Activated naive CD8-positive, alpha-beta T cell treated with anti-CD3 and anti-CD28 coated beads for 36 hours (primary cell): ENCODE results near the gene DLST. TPM values are rescaled to one million over a fixed set of nuclear protein-coding genes. Genes with fewer than 3 reads are reported as not detected.
A peak's percentile ranks its signal among the peaks of the same experiment; 100 is the strongest.

Experiments
- DNase-seq: peaks from one replicate; pipeline ENCODE4 v3.0.0; 2021
- H3K27ac Mint-ChIP-seq: one replicate; pipeline ENCODE4 v1.8.0; 2022; ENCODE audit warnings: mild to moderate bottlenecking, moderate library complexity, mixed read lengths
- H3K27me3 Mint-ChIP-seq: one replicate; pipeline ENCODE4 v1.8.0; 2022; ENCODE audit warnings: mild to moderate bottlenecking, mixed read lengths
- H3K36me3 Mint-ChIP-seq: one replicate; pipeline ENCODE4 v1.8.0; 2021; ENCODE audit warnings: mild to moderate bottlenecking, mixed read lengths
- H3K4me1 Mint-ChIP-seq: one replicate; pipeline ENCODE4 v1.8.0; 2021; ENCODE audit warnings: mixed read lengths
- H3K4me3 Mint-ChIP-seq: one replicate; pipeline ENCODE4 v1.8.0; 2022; ENCODE audit warnings: mild to moderate bottlenecking, moderate library complexity, mixed read lengths
- H3K9me3 Mint-ChIP-seq: one replicate; pipeline ENCODE4 v1.8.0; 2022; ENCODE audit warnings: mixed read lengths
- total RNA-seq, 2 experiments: library from RNA; stranded (reverse); gene quantifications; one replicate each; pipeline ENCODE4 v1.2.3, GENCODE V29; 2021

Gene DLST
- total RNA-seq, 2 experiments from 2014 or later = 134 to 136 TPM

DNA sequence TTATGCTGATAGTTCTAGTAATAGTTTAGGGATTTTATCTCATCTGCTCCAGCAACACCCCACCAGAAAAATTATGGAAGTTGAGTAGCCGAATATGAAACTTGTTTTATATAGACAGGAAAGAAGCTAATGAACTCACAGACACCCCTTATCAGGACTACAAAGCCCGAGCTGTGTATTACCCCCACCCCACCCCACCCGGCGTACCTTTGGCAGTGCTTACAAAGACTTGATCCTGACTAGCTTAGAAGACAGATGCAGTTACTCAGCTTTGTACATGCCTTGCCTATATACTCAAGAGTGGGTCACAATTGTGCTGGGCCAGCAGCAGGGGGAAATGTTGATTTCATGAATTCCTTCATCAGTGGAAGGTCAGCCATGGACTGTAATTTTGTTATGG lies 28.1 kb upstream of the DLST start:
- Mint-ChIP-seq H3K9me3 (no peaks in the 10 kb centered on the region), H3K27me3 (no peaks in the 10 kb centered on the region), H3K4me1 (peaks cover 23% of the 10 kb centered on the region), H3K4me3 (no peak overlapping the region), H3K36me3 (no peaks in the 10 kb centered on the region), H3K27ac (no peak overlapping the region)
- DNase-seq = no peak

DNA sequence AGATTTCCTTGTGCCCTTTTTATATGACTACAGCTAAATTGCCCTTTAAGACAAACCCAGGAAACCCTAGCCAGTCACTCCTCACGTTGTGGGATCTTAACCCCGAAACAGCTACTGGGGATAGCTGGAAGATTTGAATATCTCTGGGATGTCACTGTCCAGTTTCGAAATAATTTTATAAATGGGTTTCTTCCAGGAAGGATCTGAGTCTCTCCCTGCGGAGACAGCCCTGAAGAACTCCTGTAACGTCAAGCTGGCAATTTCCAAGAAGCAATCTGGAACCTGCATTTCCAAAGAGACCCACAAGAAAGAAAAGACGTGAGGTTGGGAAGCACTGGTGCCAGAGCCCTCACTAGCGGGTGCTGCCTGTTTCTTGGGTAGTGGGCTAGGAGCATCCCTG lies 26.7 kb upstream of the DLST start:
- Mint-ChIP-seq H3K27me3 (no peaks in the 10 kb centered on the region), H3K4me1 (peaks cover 23% of the 10 kb centered on the region), H3K27ac (no peak overlapping the region), H3K4me3 (no peak overlapping the region), H3K36me3 (no peaks in the 10 kb centered on the region), H3K9me3 (no peaks in the 10 kb centered on the region)
- DNase-seq = no peak

DNA sequence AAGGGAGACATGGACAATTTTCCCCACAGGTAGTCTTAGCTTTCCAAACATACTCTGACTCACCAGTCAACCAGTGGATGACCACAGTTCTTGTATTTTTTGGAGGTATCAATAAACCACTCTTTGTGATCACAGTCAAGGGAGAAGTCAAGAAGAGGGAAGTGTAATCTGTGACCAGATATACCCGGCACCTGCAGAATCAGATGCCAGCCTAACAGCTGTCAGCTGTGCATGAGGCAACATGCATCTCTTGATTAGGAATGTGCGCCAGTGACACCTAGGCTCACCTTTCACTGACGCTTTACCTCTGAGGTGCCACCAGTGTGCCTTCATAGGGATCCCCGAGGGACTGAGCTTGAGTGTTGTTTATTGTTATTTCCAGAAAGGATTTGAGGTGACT lies 25.8 kb upstream of the DLST start:
- H3K4me3 Mint-ChIP-seq = no peak overlapping the region

DNA sequence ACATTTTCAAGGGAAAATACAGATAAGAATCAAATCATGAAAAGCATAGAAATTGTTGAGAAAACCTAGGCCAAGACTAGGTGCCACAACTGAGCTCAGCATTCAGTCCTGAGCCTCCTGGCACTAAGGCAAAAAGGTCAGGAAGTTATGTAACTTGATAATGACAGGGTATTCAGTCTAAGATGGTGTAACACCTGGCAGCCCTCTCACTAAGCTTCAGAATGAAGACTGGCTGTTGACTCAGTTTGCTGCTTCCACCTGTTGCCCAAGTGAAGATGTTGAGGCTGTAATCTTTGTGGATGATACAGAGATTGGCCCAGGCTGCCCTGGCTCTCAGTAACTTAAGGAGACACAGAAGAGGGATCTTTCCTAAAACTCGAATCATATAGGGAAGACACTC lies 25.4 kb upstream of the DLST start:
- no peak overlapping the region for H3K4me3 Mint-ChIP-seq
- no peaks in the 10 kb centered on the region for H3K27me3 Mint-ChIP-seq
- H3K4me1 Mint-ChIP-seq = peaks cover 23% of the 10 kb centered on the region
- H3K36me3 Mint-ChIP-seq = no peaks in the 10 kb centered on the region
- DNase-seq = no peak
- H3K9me3 Mint-ChIP-seq = no peaks in the 10 kb centered on the region
- no peak overlapping the region for H3K27ac Mint-ChIP-seq

More for the DNA sequence above, 25.8 kb upstream of the DLST start:
- no peak for DNase-seq
- no peak overlapping the region for H3K27ac Mint-ChIP-seq
- H3K36me3 Mint-ChIP-seq = no peaks in the 10 kb centered on the region
- no peaks in the 10 kb centered on the region for H3K9me3 Mint-ChIP-seq
- peaks cover 23% of the 10 kb centered on the region for H3K4me1 Mint-ChIP-seq
- no peaks in the 10 kb centered on the region for H3K27me3 Mint-ChIP-seq

DNA sequence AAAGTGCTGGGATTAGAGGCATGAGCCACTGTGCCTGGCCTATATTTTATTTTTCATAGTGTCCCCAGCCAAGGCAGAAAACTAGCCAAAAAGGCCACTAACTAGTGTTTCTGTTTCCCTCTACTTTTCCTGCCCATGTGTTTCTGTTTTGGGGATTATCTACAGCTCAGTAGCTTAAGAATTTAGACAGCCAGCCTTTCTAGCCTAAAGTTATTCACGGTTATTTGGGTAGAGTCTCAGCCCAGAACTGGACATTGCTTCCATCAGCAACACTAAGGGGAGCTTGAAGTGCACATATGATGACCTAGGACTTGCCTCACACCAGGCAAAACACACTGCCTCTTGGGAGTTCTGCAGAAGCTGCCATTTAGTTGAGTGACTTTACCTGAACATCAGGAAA lies 23.7 kb upstream of the DLST start:
- Mint-ChIP-seq H3K9me3 (no peaks in the 10 kb centered on the region), H3K4me3 (no peak overlapping the region), H3K36me3 (no peaks in the 10 kb centered on the region), H3K27ac (no peak overlapping the region), H3K27me3 (no peaks in the 10 kb centered on the region), H3K4me1 (peaks cover 18% of the 10 kb centered on the region)
- DNase-seq = no peak

DNA sequence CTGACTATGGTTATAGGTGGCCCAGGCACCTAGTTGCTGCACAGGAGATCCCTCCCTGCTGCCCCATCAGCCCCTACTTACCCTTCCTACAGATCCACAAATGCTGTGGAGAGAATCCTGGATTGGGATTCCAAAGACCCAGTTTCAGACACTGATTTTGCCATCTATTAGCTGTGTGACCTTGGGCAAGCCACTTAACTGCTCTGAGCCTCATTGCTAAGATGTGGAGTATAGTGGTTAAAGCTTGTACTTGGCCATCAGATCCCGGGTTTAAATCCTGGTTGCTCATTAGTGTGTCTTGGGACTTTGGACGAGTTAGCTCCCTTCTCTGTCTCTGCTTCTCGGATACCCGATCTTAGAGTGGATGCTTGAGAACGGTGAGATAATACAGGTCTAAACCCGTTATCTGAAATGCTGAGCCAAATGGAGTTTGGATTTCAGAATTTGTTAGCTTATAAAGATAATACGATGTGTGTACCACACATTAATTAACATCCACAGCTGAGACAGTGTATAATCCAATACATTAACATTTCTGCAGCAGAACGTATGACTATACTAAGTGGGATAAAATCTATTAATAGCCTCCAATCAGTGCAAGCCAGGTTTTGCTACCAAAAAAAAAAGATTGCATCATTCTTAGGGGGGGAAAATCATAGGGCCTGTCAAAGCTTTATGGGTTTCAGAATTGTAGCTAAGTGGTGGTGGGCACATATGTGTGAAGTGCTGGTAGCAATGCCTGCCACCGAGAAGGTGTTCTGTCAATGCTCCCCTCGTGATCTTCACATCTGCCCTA lies 21.8 kb upstream of the DLST start:
- no peaks in the 10 kb centered on the region for H3K9me3 Mint-ChIP-seq
- DNase-seq = no peak
- no peak overlapping the region for H3K4me3 Mint-ChIP-seq
- H3K4me1 Mint-ChIP-seq = peaks cover 7% of the 10 kb centered on the region
- H3K36me3 Mint-ChIP-seq = no peaks in the 10 kb centered on the region
- H3K27me3 Mint-ChIP-seq = no peaks in the 10 kb centered on the region
- H3K27ac Mint-ChIP-seq = no peak overlapping the region

DNA sequence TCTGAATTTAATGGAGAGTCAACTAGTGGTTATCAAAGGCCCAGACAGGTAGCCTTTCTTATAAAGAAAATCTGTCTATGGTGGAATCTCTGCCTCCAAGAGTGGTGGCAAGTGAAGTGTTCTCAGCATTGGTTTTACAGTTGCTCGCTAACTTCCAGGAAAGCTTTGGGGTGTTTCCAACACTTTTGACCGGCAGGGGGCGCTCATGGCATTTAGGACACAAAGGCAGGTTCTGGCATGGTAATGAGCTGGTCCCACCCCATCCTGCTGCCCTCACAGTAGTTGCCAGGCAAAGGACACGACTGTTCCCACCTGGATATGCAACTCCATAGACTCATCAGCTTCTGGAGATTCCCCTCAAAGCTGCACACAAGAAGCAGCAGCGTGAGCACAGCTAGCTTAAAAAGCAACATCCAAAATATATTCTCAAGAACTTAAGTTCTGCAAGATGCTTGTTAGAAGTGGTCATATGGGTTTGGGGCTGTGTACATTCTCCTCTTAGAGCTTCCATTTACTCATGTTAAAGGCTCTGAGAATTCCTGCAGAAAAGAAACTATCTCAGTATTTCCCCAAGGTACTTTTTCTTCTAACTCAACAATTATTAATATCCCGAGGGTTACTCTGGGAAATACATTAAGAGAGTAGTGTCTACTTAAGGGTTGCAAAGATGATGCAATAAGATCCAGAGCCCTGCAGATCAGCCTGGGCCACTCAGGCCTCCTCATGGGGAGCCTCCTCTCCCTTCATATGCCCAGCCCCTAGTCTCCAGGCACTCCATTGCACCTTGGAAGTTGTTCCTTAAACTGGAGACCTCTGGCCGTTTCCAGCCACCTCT lies 20.6 kb upstream of the DLST start:
- peaks cover 3% of the 10 kb centered on the region for H3K4me1 Mint-ChIP-seq
- H3K4me3 Mint-ChIP-seq = no peak overlapping the region
- no peak overlapping the region for H3K27ac Mint-ChIP-seq
- DNase-seq = peak; percentile 81
- H3K36me3 Mint-ChIP-seq = no peaks in the 10 kb centered on the region
- H3K27me3 Mint-ChIP-seq = no peaks in the 10 kb centered on the region
- no peaks in the 10 kb centered on the region for H3K9me3 Mint-ChIP-seq

DNA sequence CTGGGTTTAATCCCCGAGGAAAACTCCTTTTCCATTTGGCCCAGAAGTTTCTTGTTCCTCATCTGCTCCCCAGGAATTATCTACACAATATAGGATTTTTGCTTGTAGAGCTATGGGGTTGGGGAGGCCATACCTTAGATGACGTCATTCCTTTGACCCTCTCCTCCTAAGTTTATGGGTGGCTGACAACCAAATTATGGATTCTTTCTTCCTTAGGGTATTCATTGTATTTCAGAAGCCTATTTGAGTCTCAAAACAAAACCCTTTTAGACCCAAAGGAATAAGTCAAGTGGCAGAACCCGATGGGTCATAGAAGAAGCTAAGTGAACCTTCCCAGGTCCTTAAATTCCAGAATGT lies 20.0 kb upstream of the DLST start:
- Mint-ChIP-seq H3K4me3 (no peak overlapping the region), H3K4me1 (peaks cover 5% of the 10 kb centered on the region), H3K9me3 (no peaks in the 10 kb centered on the region), H3K27ac (no peak overlapping the region), H3K27me3 (no peaks in the 10 kb centered on the region), H3K36me3 (no peaks in the 10 kb centered on the region)
- DNase-seq = no peak

DNA sequence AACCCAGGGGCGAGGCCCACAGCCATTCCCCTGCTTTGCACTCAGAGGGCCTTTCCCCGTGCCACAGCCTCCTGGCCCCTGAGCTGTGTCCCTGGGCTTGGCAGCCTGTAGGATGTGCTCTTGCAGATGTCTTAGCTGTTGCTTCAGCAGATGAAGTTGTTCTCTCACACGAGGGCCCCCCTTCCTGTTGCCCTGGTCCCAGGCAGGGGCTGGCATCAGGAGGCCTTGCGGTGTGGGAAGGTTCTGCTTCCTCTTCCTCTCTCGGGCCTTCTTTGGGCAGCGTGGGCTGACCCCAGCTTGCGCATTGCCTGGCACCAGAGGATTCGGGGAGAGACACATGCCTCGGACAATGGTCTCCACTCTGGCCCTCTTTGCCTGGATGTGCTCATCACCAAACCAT lies 18.4 kb upstream of the DLST start:
- Mint-ChIP-seq H3K36me3 (no peaks in the 10 kb centered on the region), H3K9me3 (no peaks in the 10 kb centered on the region), H3K27ac (no peak overlapping the region), H3K27me3 (no peaks in the 10 kb centered on the region), H3K4me3 (no peak overlapping the region), H3K4me1 (peaks cover 18% of the 10 kb centered on the region)
- no peak for DNase-seq

DNA sequence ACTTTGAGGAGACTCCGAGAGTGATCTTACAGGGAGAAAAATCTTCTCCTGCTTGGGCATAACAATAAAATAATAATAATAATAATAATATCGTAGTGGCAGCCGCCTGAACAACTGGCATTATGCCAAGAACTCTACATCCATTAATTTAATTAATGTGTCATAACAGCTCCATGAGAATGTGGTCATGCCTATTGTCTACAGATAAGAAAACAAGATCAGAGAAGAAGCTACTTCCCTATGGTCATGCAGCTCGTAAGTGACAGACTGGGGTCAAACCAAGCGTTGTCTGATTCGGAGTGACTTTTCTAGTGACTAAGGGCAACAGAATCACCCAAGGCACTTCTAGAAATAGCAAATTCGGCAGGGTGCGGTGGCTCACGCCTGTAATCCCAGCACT lies 17.5 kb upstream of the DLST start:
- H3K27ac Mint-ChIP-seq = no peak overlapping the region
- H3K4me1 Mint-ChIP-seq = peaks cover 22% of the 10 kb centered on the region
- H3K4me3 Mint-ChIP-seq = no peak overlapping the region
- DNase-seq = no peak
- H3K27me3 Mint-ChIP-seq = no peaks in the 10 kb centered on the region
- no peaks in the 10 kb centered on the region for H3K9me3 Mint-ChIP-seq
- no peaks in the 10 kb centered on the region for H3K36me3 Mint-ChIP-seq

DNA sequence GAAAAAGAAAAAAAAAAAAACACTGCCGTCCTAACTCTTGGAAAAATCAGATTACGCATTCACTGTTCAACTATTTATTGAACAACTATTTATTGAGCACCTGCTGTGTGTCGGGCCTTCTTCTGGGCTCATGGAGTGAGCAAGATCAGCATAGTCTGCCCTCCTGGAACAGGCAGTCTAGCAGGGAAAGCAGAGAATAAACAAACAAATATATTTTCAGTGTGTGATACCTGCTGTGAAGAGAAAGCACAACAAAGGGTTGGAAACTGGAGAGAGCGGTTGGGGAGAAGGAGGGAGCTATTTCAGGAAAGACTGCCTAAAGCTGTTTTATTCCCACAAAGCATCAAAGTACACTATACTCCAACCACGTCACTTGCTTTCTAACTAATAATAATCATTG lies 16.6 kb upstream of the DLST start:
- H3K4me3 Mint-ChIP-seq = no peak overlapping the region
- H3K4me1 Mint-ChIP-seq = peaks cover 22% of the 10 kb centered on the region
- H3K27me3 Mint-ChIP-seq = no peaks in the 10 kb centered on the region
- H3K9me3 Mint-ChIP-seq = no peaks in the 10 kb centered on the region
- no peak for DNase-seq
- H3K27ac Mint-ChIP-seq = no peak overlapping the region
- H3K36me3 Mint-ChIP-seq = no peaks in the 10 kb centered on the region

DNA sequence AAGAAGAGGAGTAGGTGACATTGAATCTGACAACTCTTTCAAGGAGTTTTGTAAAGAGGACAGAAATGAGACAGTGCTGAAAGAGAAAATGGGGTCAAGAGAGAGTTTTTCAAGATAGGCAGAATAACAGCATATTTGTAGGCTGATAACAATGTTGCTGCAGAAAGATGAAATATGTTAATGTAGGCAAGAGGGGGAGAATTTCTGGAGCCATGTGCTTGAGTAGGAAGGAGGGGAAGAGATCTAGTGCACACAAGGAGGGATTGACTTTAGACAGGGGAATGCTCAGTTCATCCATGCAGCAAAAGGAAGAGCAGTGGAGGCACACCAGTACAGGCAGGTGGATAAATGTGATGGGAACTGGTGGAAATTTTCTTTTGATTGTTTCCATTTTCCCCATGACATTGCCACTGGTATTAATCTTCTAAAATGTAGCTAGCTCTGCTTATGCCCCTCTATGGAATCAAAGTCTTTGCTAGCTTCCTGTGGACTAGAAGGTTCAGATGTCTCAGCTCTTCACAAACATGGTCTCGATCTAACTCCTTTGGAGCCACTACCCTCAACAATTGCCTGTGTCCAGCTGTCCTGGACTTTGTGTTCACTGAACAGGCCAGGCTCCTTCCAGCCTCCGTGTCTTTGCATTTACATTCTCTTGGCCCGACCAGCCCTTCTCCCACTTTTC lies 14.9 kb upstream of the DLST start:
- peaks cover 22% of the 10 kb centered on the region for H3K4me1 Mint-ChIP-seq
- peak overlapping the region; percentile 42 for H3K27ac Mint-ChIP-seq
- H3K4me3 Mint-ChIP-seq = no peak overlapping the region

DNA sequence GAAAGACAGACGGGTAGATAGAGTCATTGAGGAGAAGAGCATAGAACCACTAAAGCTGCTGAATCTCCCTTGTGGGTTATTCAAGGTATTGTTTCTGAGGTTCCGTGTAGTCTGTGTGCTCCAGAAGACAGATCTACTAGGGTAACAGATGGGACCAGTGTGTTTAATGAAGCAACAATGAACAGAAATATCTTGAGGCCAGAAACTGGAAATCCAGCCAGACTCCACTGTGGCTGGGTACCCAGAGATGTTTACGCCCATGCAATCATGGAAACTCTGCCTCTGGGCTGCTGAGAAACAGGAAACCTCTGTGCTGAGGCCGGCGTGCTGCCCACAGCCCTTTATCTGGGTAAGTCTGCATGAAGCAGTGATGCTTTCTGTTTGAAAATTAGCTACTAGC lies 14.0 kb upstream of the DLST start:
- peak; percentile 71 for DNase-seq
- H3K4me3 Mint-ChIP-seq = peak overlapping the region; percentile 26
- H3K9me3 Mint-ChIP-seq = no peaks in the 10 kb centered on the region
- no peaks in the 10 kb centered on the region for H3K27me3 Mint-ChIP-seq
- peaks cover 22% of the 10 kb centered on the region for H3K4me1 Mint-ChIP-seq
- H3K36me3 Mint-ChIP-seq = no peaks in the 10 kb centered on the region
- peak overlapping the region; percentile 42 for H3K27ac Mint-ChIP-seq

More for the DNA sequence above, 14.9 kb upstream of the DLST start:
- Mint-ChIP-seq H3K27me3 (no peaks in the 10 kb centered on the region), H3K36me3 (no peaks in the 10 kb centered on the region), H3K9me3 (no peaks in the 10 kb centered on the region)
- no peak for DNase-seq

DNA sequence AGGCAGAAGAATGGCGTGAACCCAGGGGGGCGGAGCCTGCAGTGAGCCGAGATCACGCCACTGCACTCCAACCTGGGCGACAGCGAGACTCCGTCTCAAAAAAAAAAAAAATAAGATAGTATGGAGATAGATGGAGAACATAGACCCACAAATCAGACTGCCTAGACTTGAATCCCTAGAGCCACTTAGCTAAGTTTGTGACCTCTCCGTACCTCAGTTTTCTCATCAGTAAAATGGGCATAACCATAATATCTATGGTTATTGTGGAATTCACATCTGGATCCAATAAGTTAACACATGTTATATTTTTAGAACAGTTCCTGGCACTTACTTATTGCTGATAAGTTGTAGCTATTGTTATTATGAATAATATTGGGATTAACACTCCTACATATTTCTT lies 13.0 kb upstream of the DLST start:
- Mint-ChIP-seq H3K4me3 (no peak overlapping the region), H3K9me3 (no peaks in the 10 kb centered on the region), H3K4me1 (peaks cover 22% of the 10 kb centered on the region), H3K36me3 (no peaks in the 10 kb centered on the region), H3K27me3 (no peaks in the 10 kb centered on the region), H3K27ac (no peak overlapping the region)
- no peak for DNase-seq

DNA sequence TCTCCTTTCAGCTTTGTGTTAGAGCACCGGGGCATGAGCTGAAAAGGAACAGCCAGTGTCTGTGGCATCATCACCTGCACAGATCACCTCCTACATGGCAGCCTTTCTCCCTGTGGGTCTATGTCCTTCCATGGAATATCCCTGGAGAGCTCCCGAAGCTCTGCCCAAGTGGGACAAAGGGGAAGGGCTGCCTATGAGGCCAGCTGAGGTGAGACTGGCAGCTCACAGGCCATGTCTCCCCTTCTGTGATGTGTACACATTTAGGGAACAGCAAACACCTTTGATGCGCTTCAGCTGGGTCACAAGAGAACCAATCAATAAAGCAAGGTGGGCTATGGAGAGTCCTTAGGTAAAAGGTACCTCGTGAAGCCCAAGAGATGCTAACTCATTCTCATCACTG lies 9.9 kb upstream of the DLST start:
- no peak for DNase-seq
- Mint-ChIP-seq H3K27me3 (no peaks in the 10 kb centered on the region), H3K9me3 (no peaks in the 10 kb centered on the region), H3K36me3 (no peaks in the 10 kb centered on the region), H3K4me1 (peaks cover 32% of the 10 kb centered on the region), H3K27ac (no peak overlapping the region), H3K4me3 (no peak overlapping the region)
